HEK293T (cell line): ENCODE measurements around the gene KLF17.

Experiments
- ARNT ChIP-seq: fragments of 450-650 bp; IDR thresholded peaks from 2 replicates; pipeline ENCODE4 v1.6.1; 2017; ENCODE audit warnings: mild to moderate bottlenecking
- BHLHE40 ChIP-seq: fragments of 450-650 bp; IDR thresholded peaks from 2 replicates; pipeline ENCODE4 v1.6.1; 2016; ENCODE audit warnings: mild to moderate bottlenecking, moderate library complexity, borderline replicate concordance
- ELF4 ChIP-seq: fragments of 450-650 bp; IDR thresholded peaks from 2 replicates; pipeline ENCODE4 v1.6.1; 2017; ENCODE audit warnings: antibody characterized with exemption
- FOXK2 ChIP-seq: fragments of 450-650 bp; IDR thresholded peaks from 2 replicates; pipeline ENCODE4 v1.6.1; 2016; ENCODE audit warnings: mild to moderate bottlenecking
- FOXM1 ChIP-seq: fragments of 450-650 bp; IDR thresholded peaks from 2 replicates; pipeline ENCODE4 v1.6.1; 2017; ENCODE audit warnings: mild to moderate bottlenecking, borderline replicate concordance
- L3MBTL2 ChIP-seq: fragments of 450-650 bp; conservative IDR thresholded peaks from 2 replicates; pipeline ENCODE4 v1.6.1; 2016; ENCODE audit warnings: mild to moderate bottlenecking
- SP1 ChIP-seq: fragments of 450-650 bp; IDR thresholded peaks from 2 replicates; pipeline ENCODE4 v1.6.1; 2017
- SUZ12 ChIP-seq: fragments of 450-650 bp; IDR thresholded peaks from 2 replicates; pipeline ENCODE4 v1.6.1; 2016; ENCODE audit warnings: mild to moderate bottlenecking
- TARDBP ChIP-seq: fragments of 450-650 bp; IDR thresholded peaks from 2 replicates; pipeline ENCODE4 v1.6.1; 2016
- ZNF384 ChIP-seq: fragments of 450-650 bp; IDR thresholded peaks from 2 replicates; pipeline ENCODE4 v1.6.1; 2016

- TF ChIP-seq BHLHE40 (no peak), TARDBP (no peak), ZNF384 (no peak), FOXM1 (no peak), SP1 (no peak), SUZ12 (no peak), L3MBTL2 (no peak), FOXK2 (no peak), ELF4 (no peak), ARNT (no peak)
Measured at GRCh38 chr1:44105810-44106209, 12.8 kb upstream of the KLF17 start.
